NK-92 (cell line): ENCODE results near the gene KCNMB2.

Source experiments
- DNase-seq: peaks from one replicate; lab custom pipeline; 2025; ENCODE audit not compliant: unreplicated experiment; lab: John Stamatoyannopoulos, UW

Gene KCNMB2

GRCh38 chr3:178567611-178568010 lies 31.4 kb downstream of the KCNMB2 start:
- DNase-seq, result no peak

- no peak for DNase-seq
Measured at GRCh38 chr3:178568155-178568731, 32.0 kb downstream of the KCNMB2 start.

- no peak for DNase-seq
Measured at GRCh38 chr3:178568911-178569310, 32.7 kb downstream of the KCNMB2 start.

- DNase-seq, result no peak
Measured at GRCh38 chr3:178569826-178570225, 33.6 kb downstream of the KCNMB2 start.

GRCh38 chr3:178583963-178584575 lies 47.8 kb downstream of the KCNMB2 start:
- no peak for DNase-seq

- no peak for DNase-seq
Measured at GRCh38 chr3:178584722-178585380, 48.6 kb downstream of the KCNMB2 start.

- DNase-seq, result no peak
Measured at GRCh38 chr3:178585454-178585853, 49.2 kb downstream of the KCNMB2 start.

- DNase-seq, result no peak
Measured at GRCh38 chr3:178586076-178586475, 49.8 kb downstream of the KCNMB2 start.

- DNase-seq, result no peak
Measured at GRCh38 chr3:178588628-178589027, 52.4 kb downstream of the KCNMB2 start.

GRCh38 chr3:178593786-178594185 lies 57.5 kb downstream of the KCNMB2 start:
- DNase-seq, result no peak

GRCh38 chr3:178597371-178597770 lies 61.1 kb downstream of the KCNMB2 start:
- no peak for DNase-seq

- DNase-seq, result no peak
Measured at GRCh38 chr3:178602856-178603255, 66.6 kb downstream of the KCNMB2 start.

GRCh38 chr3:178603735-178604134 lies 67.5 kb downstream of the KCNMB2 start:
- DNase-seq, result no peak

- DNase-seq, result no peak
Measured at GRCh38 chr3:178618197-178618596, 82.0 kb downstream of the KCNMB2 start.

GRCh38 chr3:178618896-178619295 lies 82.7 kb downstream of the KCNMB2 start:
- DNase-seq, result no peak

GRCh38 chr3:178623666-178624255 lies 87.5 kb downstream of the KCNMB2 start:
- no peak for DNase-seq

- no peak for DNase-seq
Measured at GRCh38 chr3:178624276-178624675, 88.0 kb downstream of the KCNMB2 start.

- DNase-seq, result no peak
Measured at GRCh38 chr3:178625053-178625600, 88.9 kb downstream of the KCNMB2 start.

- DNase-seq, result no peak
Measured at GRCh38 chr3:178628037-178628436, 91.8 kb downstream of the KCNMB2 start.

- no peak for DNase-seq
Measured at GRCh38 chr3:178629430-178630178, 93.4 kb downstream of the KCNMB2 start.

GRCh38 chr3:178631950-178632349 lies 95.7 kb downstream of the KCNMB2 start:
- DNase-seq, result no peak
